HCT116 (cell line): ENCODE data around the gene NSRP1. TPM values are rescaled to one million over a fixed set of nuclear protein-coding genes. Genes with fewer than 3 reads are reported as not detected.

Experiments
- ATAC-seq: fragments of 200-7000 bp; cut with Tn5 transposase; 2 replicates; pipeline ENCODE4 v1.9.1; 2020; ENCODE audit warnings: mild to moderate bottlenecking, moderate library complexity
- BruUV-seq: library from RNA; stranded (reverse); fragments of 400-500 nt; replicated peaks from 2 replicates; lab custom pipeline; 2021; lab: Mats Ljungman, UMichigan
- CTCF ChIA-PET: fragments of 300-600 bp; sonication (Branson Sonifier 250); formaldehyde crosslinking; loops from one replicate; lab custom pipeline; 2021; ENCODE audit warnings: antibody characterized with exemption; lab: Charles Lee
- POLR2A ChIA-PET: fragments of 300-600, 350-600 bp; sonication (Branson Sonifier 250); formaldehyde crosslinking; loops from one replicate; lab custom pipeline; 2021; ENCODE audit warnings: antibody characterized with exemption; lab: Charles Lee
- RAD21 ChIA-PET, 2 experiments: fragments of 300-600 bp; sonication (Branson Sonifier 250); formaldehyde crosslinking; loops; one replicate each; lab custom pipeline; 2023; ENCODE audit warnings: low total read pairs in 2 of 2; ENCODE audit not compliant: uncharacterized antibody in 2 of 2, unreplicated experiment in 2 of 2, low non-redundant PET in 1 of 2; lab: Charles Lee
- DNase-seq: peaks from one replicate; pipeline ENCODE4 v3.0.0-alpha.2; 2010; ENCODE audit warnings: low read depth, low spot score
- H2AFZ ChIP-seq: fragments of 200-600 bp; shearing (Covaris generic), sonication (generic); 2 replicates; pipeline ENCODE4 v1.6.1; 2017; ENCODE audit warnings: low read depth, mixed run types, mixed read lengths, antibody characterized with exemption, low read length; ENCODE audit not compliant: poor library complexity, severe bottlenecking
- H3K27ac ChIP-seq: 2 replicates; pipeline ENCODE4 v1.5.1; 2012; ENCODE audit warnings: low read depth, low read length
- H3K27me3 ChIP-seq: fragments of 200-600 bp; sonication (generic); 2 replicates; pipeline ENCODE4 v1.6.1; 2016; ENCODE audit warnings: mixed run types, low read length, mixed read lengths; ENCODE audit not compliant: insufficient read depth
- H3K36me3 ChIP-seq, 2 experiments: fragments of 200-500 bp in 1 of 2; fragments of 200-600 bp in 1 of 2; sonication (Bioruptor generic) in 1 of 2; sonication (generic) in 1 of 2; 2 replicates each; pipeline versions ENCODE4 v1.5.1 to v1.6.1; 2014 to 2016; ENCODE audit warnings: low read length in 2 of 2, inconsistent platforms in 1 of 2, mixed read lengths in 1 of 2, mixed run types in 1 of 2; ENCODE audit not compliant: insufficient read depth in 2 of 2, control insufficient read depth in 1 of 2
- H3K4me1 ChIP-seq, 2 experiments: fragments of 200-600 bp in 1 of 2; sonication (generic) in 1 of 2; 2 replicates each; pipeline versions ENCODE4 v1.5.1 to v1.6.1; 2012 to 2017; ENCODE audit warnings: low read length in 2 of 2, inconsistent platforms in 1 of 2, mild to moderate bottlenecking in 1 of 2, mixed read lengths in 1 of 2, mixed run types in 1 of 2, moderate library complexity in 1 of 2; ENCODE audit not compliant: insufficient read depth in 2 of 2, control insufficient read depth in 1 of 2
- H3K4me2 ChIP-seq: fragments of 200-600 bp; sonication (generic); 2 replicates; pipeline ENCODE4 v1.6.1; 2017; ENCODE audit warnings: mixed run types, low read length, mixed read lengths
- H3K4me3 ChIP-seq, 2 experiments: fragments of 200-600 bp in 1 of 2; sonication (generic) in 1 of 2; replicated peaks in 1 of 2; 2 replicates each; pipeline ENCODE4 v1.5.1; 2011 to 2016; ENCODE audit warnings: low read length in 2 of 2, control low read depth in 1 of 2, low read depth in 1 of 2, mild to moderate bottlenecking in 1 of 2, mixed read lengths in 1 of 2, mixed run types in 1 of 2
- H3K79me2 ChIP-seq: fragments of 200-600 bp; sonication (generic); 2 replicates; pipeline ENCODE4 v1.6.1; 2017; ENCODE audit warnings: mild to moderate bottlenecking, mixed run types, low read length, moderate library complexity, mixed read lengths; ENCODE audit not compliant: insufficient read depth
- H3K9ac ChIP-seq: fragments of 200-600 bp; sonication (generic); 2 replicates; pipeline ENCODE4 v1.6.1; 2016; ENCODE audit warnings: low read length, mixed read lengths
- H3K9me2 ChIP-seq: fragments of 200-600 bp; sonication (generic), shearing (Covaris generic); 2 replicates; pipeline ENCODE4 v1.6.1; 2017; ENCODE audit warnings: mixed run types, mild to moderate bottlenecking, moderate library complexity; ENCODE audit not compliant: insufficient read depth
- H3K9me3 ChIP-seq, 2 experiments: fragments of 200-500 bp in 1 of 2; fragments of 200-600 bp in 1 of 2; sonication (Bioruptor generic) in 1 of 2; sonication (generic) in 1 of 2; 2 replicates each; pipeline ENCODE4 v1.6.1; 2014 to 2017; ENCODE audit warnings: low read length in 2 of 2, mixed read lengths in 2 of 2, inconsistent platforms in 1 of 2, low read depth in 1 of 2, mild to moderate bottlenecking in 1 of 2, mixed run types in 1 of 2, moderate library complexity in 1 of 2; ENCODE audit not compliant: control insufficient read depth in 1 of 2, insufficient read depth in 1 of 2
- H4K20me1 ChIP-seq: fragments of 200-600 bp; sonication (generic), shearing (Covaris generic); 2 replicates; pipeline ENCODE4 v1.6.1; 2017; ENCODE audit warnings: mixed run types, mild to moderate bottlenecking, moderate library complexity; ENCODE audit not compliant: insufficient read depth
- CBX3 ChIP-seq: IDR thresholded peaks from 2 replicates; pipeline ENCODE4 v1.6.1; 2012; ENCODE audit warnings: low read depth
- CEBPB ChIP-seq: IDR thresholded peaks from 2 replicates; pipeline ENCODE4 v1.6.1; 2012; ENCODE audit warnings: low read depth
- POLR2A ChIP-seq: IDR thresholded peaks from 2 replicates; pipeline ENCODE4 v1.7.0; 2011; ENCODE audit warnings: borderline replicate concordance; ENCODE audit not compliant: insufficient read depth, insufficient read length; ENCODE audit errors: extremely low read depth
- POLR2AphosphoS5 ChIP-seq: IDR thresholded peaks from 2 replicates; pipeline ENCODE4 v1.6.1; 2011; ENCODE audit warnings: mild to moderate bottlenecking, low read depth, low read length, moderate library complexity
- SIN3A ChIP-seq: IDR thresholded peaks from 2 replicates; pipeline ENCODE4 v1.6.1; 2012; ENCODE audit warnings: low read depth
- SRF ChIP-seq: IDR thresholded peaks from 2 replicates; pipeline ENCODE4 v1.6.1; 2012; ENCODE audit warnings: low read depth
- TCF7L2 ChIP-seq: IDR thresholded peaks from 2 replicates; pipeline ENCODE4 v1.7.0; 2011; ENCODE audit warnings: borderline replicate concordance, inconsistent platforms; ENCODE audit not compliant: insufficient read depth, insufficient read length; ENCODE audit errors: extremely low read depth
- YY1 ChIP-seq: IDR thresholded peaks from 2 replicates; pipeline ENCODE4 v1.6.1; 2011; ENCODE audit warnings: low read length, low read depth, moderate library complexity, mild to moderate bottlenecking; ENCODE audit not compliant: insufficient replicate concordance; ENCODE audit errors: extremely low read depth
- ZFX ChIP-seq: fragments of 450-650 bp; IDR thresholded peaks from 2 replicates; pipeline ENCODE4 v1.6.1; 2017
- intact Hi-C: fragments of 100-400 bp; cut with micrococcal nuclease; formaldehyde crosslinking; loops from 2 replicates; pipeline ENCODE4 v1.10.0; 2022
- total RNA-seq: library from RNA; stranded (reverse); gene quantifications from one replicate; pipeline ENCODE4 v1.2.1, GENCODE V29; 2021; ENCODE audit not compliant: unreplicated experiment

Gene NSRP1
- total RNA-seq, 1 experiment from 2014 or later, result 24.9 TPM

- BruUV-seq, result no TSS peak
- Histone ChIP-seq H3K79me2 (no peaks in the 10 kb centered on the region), H3K36me3 (no peaks in the 10 kb centered on the region), H3K9me3 (no peaks in the 10 kb centered on the region), H4K20me1 (no peaks in the 10 kb centered on the region), H3K4me3 (no peak overlapping the region), H3K9me2 (no peaks in the 10 kb centered on the region), H3K27me3 (peaks cover 30% of the 10 kb centered on the region; the same call in 1 of the 2 replicates), H3K27ac (no peak overlapping the region), H3K4me2 (no peak overlapping the region), H3K9ac (no peak overlapping the region), H3K4me1 (peaks cover 0 to 3% of the 10 kb centered on the region in 2 experiments; a peak in 1 of 4 replicates), H2AFZ (no peak overlapping the region)
- ChIA-PET RAD21 (no interaction called here), POLR2A (no interaction called here), CTCF (interaction anchor here (2.8 kb wide), 1 partner anchor 130 kb away, joined by 30 read pairs; no protein-coding TSS in a partner anchor)
- ATAC-seq, result no peak
- intact Hi-C loops, result no loop called here
- DNase-seq, result no peak
- TF ChIP-seq SIN3A (no peak), YY1 (no peak), TCF7L2 (no peak), POLR2A (no peak), CEBPB (no peak), SRF (no peak), CBX3 (no peak), POLR2AphosphoS5 (no peak)
Measured at GRCh38 chr17:30234296-30234695, 117.7 kb downstream of the NSRP1 start.

- ChIA-PET CTCF (interaction anchor here (2.8 kb wide), 1 partner anchor 130 kb away, joined by 30 read pairs; no protein-coding TSS in a partner anchor), POLR2A (no interaction called here), RAD21 (no interaction called here)
- Histone ChIP-seq H3K36me3 (no peaks in the 10 kb centered on the region), H3K9ac (no peak overlapping the region), H3K27ac (no peak overlapping the region), H3K79me2 (no peaks in the 10 kb centered on the region), H3K4me3 (no peak overlapping the region), H3K9me2 (no peaks in the 10 kb centered on the region), H3K9me3 (peaks cover 0 to under 1% of the 10 kb centered on the region in 2 experiments; a peak in 1 of 4 replicates), H3K4me1 (peaks cover 0 to 3% of the 10 kb centered on the region in 2 experiments; a peak in 1 of 4 replicates), H3K4me2 (no peak overlapping the region), H2AFZ (no peak overlapping the region), H3K27me3 (peaks cover 30% of the 10 kb centered on the region; the same call in 1 of the 2 replicates)
- no TSS peak for BruUV-seq
- no peak for DNase-seq
- intact Hi-C loops, result no loop called here
- ATAC-seq, result no peak
- no peak for TF ChIP-seq ZFX
- TF ChIP-seq SRF, result no peak
- TF ChIP-seq, all 23 proteins: peak for 0
- H4K20me1 ChIP-seq, result no peaks in the 10 kb centered on the region
Measured at GRCh38 chr17:30234964-30235363, 118.3 kb downstream of the NSRP1 start.
